IMR-90 (cell line): ENCODE measurements around the gene WNT7A. TPM values are rescaled to one million over a fixed set of nuclear protein-coding genes. Genes with fewer than 3 reads are reported as not detected.
"Not testable (repeated sequence)": the region's sequence is repeated elsewhere in the genome, so short reads cannot be mapped to it uniquely, and the experiment has no call there.

Experiments used
- ATAC-seq: fragments of 200-7000 bp; cut with Tn5 transposase; 2 replicates; pipeline ENCODE4 v1.9.1; 2020; ENCODE audit warnings: low read depth, mild to moderate bottlenecking, moderate library complexity
- BruUV-seq: library from RNA; stranded (reverse); fragments of 400-500 nt; replicated peaks from 2 replicates; lab custom pipeline; 2021; lab: Mats Ljungman, UMichigan
- CTCF ChIA-PET: fragments of 300-600 bp; formaldehyde crosslinking; extraction: SDS; loops from one replicate; lab custom pipeline; 2021; ENCODE audit warnings: antibody characterized with exemption; lab: Yijun Ruan, JAX
- POLR2A ChIA-PET: fragments of 300-600 bp; sonication (Branson Sonifier 250); formaldehyde crosslinking; loops from one replicate; lab custom pipeline; 2022; ENCODE audit warnings: antibody characterized with exemption; ENCODE audit not compliant: unreplicated experiment; lab: Charles Lee
- DNase-seq: peaks from one replicate; pipeline ENCODE4 v3.0.0; 2013
- H2AFZ ChIP-seq: replicated peaks from 2 replicates; pipeline ENCODE3; 2013; ENCODE audit warnings: low read length, mild to moderate bottlenecking; ENCODE audit not compliant: poor library complexity
- H2AK5ac ChIP-seq: 2 replicates; pipeline ENCODE4 v1.6.1; 2013; ENCODE audit warnings: low read depth, low read length, inconsistent platforms
- H2AK9ac ChIP-seq: replicated peaks from 2 replicates; pipeline ENCODE3; 2013; ENCODE audit warnings: mild to moderate bottlenecking, low read depth, low read length, moderate library complexity; ENCODE audit not compliant: poor library complexity
- H2BK120ac ChIP-seq: 2 replicates; pipeline ENCODE4 v1.6.1; 2013; ENCODE audit warnings: low read depth, low read length, inconsistent platforms
- H2BK15ac ChIP-seq: 3 replicates; pipeline ENCODE4 v1.6.1; 2013; ENCODE audit warnings: low read depth, low read length, inconsistent platforms
- H2BK20ac ChIP-seq: 2 replicates; pipeline ENCODE4 v1.6.1; 2013; ENCODE audit warnings: low read depth, mild to moderate bottlenecking, inconsistent platforms, low read length, moderate library complexity
- H2BK5ac ChIP-seq: 2 replicates; pipeline ENCODE4 v1.6.1; 2013; ENCODE audit warnings: mild to moderate bottlenecking, low read depth, low read length, inconsistent platforms; ENCODE audit not compliant: poor library complexity, severe bottlenecking
- H3K14ac ChIP-seq: replicated peaks from 2 replicates; pipeline ENCODE4 v1.6.1; 2013; ENCODE audit warnings: low read depth, low read length, inconsistent platforms
- H3K18ac ChIP-seq: 2 replicates; pipeline ENCODE4 v1.6.1; 2013; ENCODE audit warnings: low read depth, low read length, control low read depth
- H3K23ac ChIP-seq: 2 replicates; pipeline ENCODE4 v1.6.1; 2013; ENCODE audit warnings: low read depth, low read length, inconsistent platforms
- H3K27ac ChIP-seq: 2 replicates; pipeline ENCODE4 v1.5.1; 2013; ENCODE audit warnings: mild to moderate bottlenecking, control low read depth, low read length; ENCODE audit not compliant: insufficient read depth
- H3K27me3 ChIP-seq: 2 replicates; pipeline ENCODE4 v1.6.1; 2013; ENCODE audit warnings: low read length; ENCODE audit not compliant: control insufficient read depth, insufficient read depth
- H3K36me3 ChIP-seq: 2 replicates; pipeline ENCODE4 v1.6.1; 2013; ENCODE audit warnings: low read length, mixed read lengths; ENCODE audit not compliant: control insufficient read depth, insufficient read depth
- H3K4ac ChIP-seq: 2 replicates; pipeline ENCODE4 v1.6.1; 2013; ENCODE audit warnings: low read depth, low read length, inconsistent platforms
- H3K4me1 ChIP-seq: 2 replicates; pipeline ENCODE4 v1.6.1; 2013; ENCODE audit warnings: low read length, mixed read lengths; ENCODE audit not compliant: control insufficient read depth, insufficient read depth
- H3K4me2 ChIP-seq: 2 replicates; pipeline ENCODE4 v1.6.1; 2013; ENCODE audit warnings: low read depth, mild to moderate bottlenecking, control low read depth, low read length, moderate library complexity
- H3K4me3 ChIP-seq: 2 replicates; pipeline ENCODE4 v1.5.1; 2013; ENCODE audit warnings: low read depth, mild to moderate bottlenecking, control low read depth, low read length, moderate library complexity; ENCODE audit not compliant: insufficient read depth
- H3K56ac ChIP-seq: 2 replicates; pipeline ENCODE4 v1.6.1; 2013; ENCODE audit warnings: low read length, inconsistent platforms; ENCODE audit not compliant: insufficient read depth; ENCODE audit errors: extremely low read depth
- H3K79me1 ChIP-seq, 2 experiments: 2 replicates each; pipeline ENCODE4 v1.6.1; 2013; ENCODE audit warnings: low read length in 2 of 2, inconsistent platforms in 1 of 2, low read depth in 1 of 2
- H3K9ac ChIP-seq: 2 replicates; pipeline ENCODE4 v1.6.1; 2013; ENCODE audit warnings: low read depth, low read length, control low read depth
- H3K9me1 ChIP-seq: 2 replicates; pipeline ENCODE4 v1.6.1; 2013; ENCODE audit warnings: low read length, inconsistent platforms; ENCODE audit not compliant: insufficient read depth
- H3K9me3 ChIP-seq: 2 replicates; pipeline ENCODE4 v1.6.1; 2013; ENCODE audit warnings: low read length; ENCODE audit not compliant: control insufficient read depth, insufficient read depth
- H4K20me1 ChIP-seq: 2 replicates; pipeline ENCODE4 v1.6.1; 2013; ENCODE audit warnings: low read length, inconsistent platforms; ENCODE audit not compliant: insufficient read depth
- H4K5ac ChIP-seq: 2 replicates; pipeline ENCODE4 v1.6.1; 2013; ENCODE audit warnings: mild to moderate bottlenecking, low read depth, low read length, control low read depth
- H4K8ac ChIP-seq, 2 experiments: 2 replicates each; pipeline ENCODE4 v1.6.1; 2013; ENCODE audit warnings: low read depth in 2 of 2, low read length in 2 of 2, control low read depth in 1 of 2, inconsistent platforms in 1 of 2
- H4K91ac ChIP-seq: 2 replicates; pipeline ENCODE4 v1.6.1; 2013; ENCODE audit warnings: low read depth, low read length, inconsistent platforms; ENCODE audit not compliant: insufficient read depth
- WGBS, 2 experiments: methylation state at CpG; one replicate each; pipeline versions ENCODE4 v1.1.5 to v1.1.7; 2013; ENCODE audit warnings: missing lambda C conversion rate in 2 of 2; ENCODE audit not compliant: insufficient read length in 1 of 2; ENCODE audit errors: extremely low coverage in 2 of 2; 5-methylcytosine and 5-hydroxymethylcytosine counted together
- dilution Hi-C: fragments of 300-500 bp; cut with HindIII; formaldehyde crosslinking; loops from one replicate; pipeline ENCODE4 v1.14.3; 2018; ENCODE audit warnings: low sequenced_read_pairs; ENCODE audit not compliant: unreplicated experiment
- in situ Hi-C: fragments of 300-500 bp; cut with MboI; formaldehyde crosslinking; loops from 3 replicates; pipeline ENCODE4 v1.14.3; 2019; ENCODE audit warnings: low sequenced_read_pairs, inconsistent platforms, mixed read lengths
- intact Hi-C: fragments of 100-400 bp; cut with micrococcal nuclease; formaldehyde crosslinking; loops from 2 replicates; pipeline ENCODE4 v1.10.0; 2022
- polyA plus RNA-seq, 3 experiments: library from polyadenylated mRNA; depleted of rRNA; stranded (reverse); fragments of >200 nt; gene quantifications; 2 replicates each; pipeline ENCODE4 v1.2.3, GENCODE V29; 2012; ENCODE audit warnings: low replicate concordance in 1 of 3
- total RNA-seq: library from RNA; depleted of rRNA; stranded (reverse); fragments of >200 nt; gene quantifications from 2 replicates; pipeline ENCODE4 v1.2.3, GENCODE V29; 2012

Gene WNT7A
- total and polyA plus RNA-seq, 2 of the 4 experiments (the other 2 are of a cell fraction), result not detected

DNA sequence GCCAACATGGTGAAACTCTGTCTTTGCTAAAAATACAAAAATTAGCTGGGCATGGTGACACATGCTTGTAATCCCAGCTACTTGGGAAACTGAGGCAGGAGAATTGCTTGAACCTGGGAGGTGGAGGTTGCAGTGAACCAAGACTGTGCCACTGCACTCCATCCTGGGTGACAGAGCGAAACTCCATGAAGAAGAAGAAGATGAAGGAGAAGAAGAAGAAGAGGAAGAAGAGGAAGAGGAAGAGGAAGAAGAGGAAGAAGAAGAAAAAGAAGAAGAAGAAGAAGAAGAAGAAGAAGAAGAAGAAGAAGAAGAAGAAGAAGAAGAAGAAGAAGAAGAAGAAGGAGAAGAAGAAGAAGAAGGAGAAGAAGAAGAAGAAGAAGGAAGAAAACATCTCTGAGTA, 23.2 kb downstream of the WNT7A start:
- H2BK20ac ChIP-seq, H3K36me3 ChIP-seq, H2AK5ac ChIP-seq, H4K91ac ChIP-seq, H2BK120ac ChIP-seq, H3K4me3 ChIP-seq, H4K8ac ChIP-seq, H3K23ac ChIP-seq, H3K27ac ChIP-seq, H4K20me1 ChIP-seq, in situ Hi-C loops, H3K9me3 ChIP-seq, DNase-seq, BruUV-seq, H3K4me2 ChIP-seq, H3K79me1 ChIP-seq, H4K5ac ChIP-seq, H3K9ac ChIP-seq, H2BK5ac ChIP-seq, H3K4ac ChIP-seq, H2AFZ ChIP-seq, ATAC-seq, H3K9me1 ChIP-seq, H3K4me1 ChIP-seq, H2AK9ac ChIP-seq, CTCF ChIA-PET, H3K27me3 ChIP-seq, H3K56ac ChIP-seq, dilution Hi-C loops, intact Hi-C loops, H2BK15ac ChIP-seq, H3K18ac ChIP-seq, POLR2A ChIA-PET, H3K14ac ChIP-seq: not testable (repeated sequence)
- no CpG with 5 or more reads among the region's 1 CpG for WGBS, 2 experiments
